H9 (cell line): ENCODE measurements around the gene YOD1. TPM values are rescaled to one million over a fixed set of nuclear protein-coding genes. Genes with fewer than 3 reads are reported as not detected.

ENCODE experiments used
- DNase-seq: peaks from one replicate; pipeline ENCODE4 v3.0.0-alpha.2; 2017
- H2AFZ ChIP-seq: one replicate; pipeline ENCODE4 v1.6.1; 2013; ENCODE audit warnings: mild to moderate bottlenecking, low read length, control low read depth, moderate library complexity
- H2AK5ac ChIP-seq: 2 replicates; pipeline ENCODE4 v1.6.1; 2013; ENCODE audit warnings: low read length, control low read depth, mixed read lengths; ENCODE audit not compliant: insufficient read length
- H2BK120ac ChIP-seq: one replicate; pipeline ENCODE4 v1.6.1; 2013; ENCODE audit warnings: low read depth, mild to moderate bottlenecking, low read length, control low read depth, inconsistent platforms; ENCODE audit not compliant: poor library complexity, severe bottlenecking
- H2BK12ac ChIP-seq: 2 replicates; pipeline ENCODE4 v1.6.1; 2013; ENCODE audit warnings: low read length, control low read depth, mixed read lengths, low read depth; ENCODE audit not compliant: insufficient read length
- H2BK15ac ChIP-seq: 2 replicates; pipeline ENCODE4 v1.6.1; 2013; ENCODE audit warnings: low read depth, low read length, control low read depth
- H2BK20ac ChIP-seq: one replicate; pipeline ENCODE4 v1.6.1; 2013; ENCODE audit warnings: low read depth, mild to moderate bottlenecking, low read length, control low read depth, inconsistent platforms; ENCODE audit not compliant: poor library complexity, severe bottlenecking
- H2BK5ac ChIP-seq: 2 replicates; pipeline ENCODE4 v1.6.1; 2013; ENCODE audit warnings: low read length, control low read depth, mixed read lengths; ENCODE audit not compliant: insufficient read length
- H3K14ac ChIP-seq: 2 replicates; pipeline ENCODE4 v1.6.1; 2013; ENCODE audit warnings: low read length, control low read depth; ENCODE audit not compliant: insufficient read depth
- H3K18ac ChIP-seq: 2 replicates; pipeline ENCODE4 v1.6.1; 2013; ENCODE audit warnings: low read depth, mild to moderate bottlenecking, mixed read lengths, low read length, control low read depth; ENCODE audit not compliant: insufficient read length
- H3K23ac ChIP-seq: 2 replicates; pipeline ENCODE4 v1.6.1; 2013; ENCODE audit warnings: low read length, control low read depth, mixed read lengths, low read depth; ENCODE audit not compliant: insufficient read length
- H3K23me2 ChIP-seq: 2 replicates; pipeline ENCODE4 v1.6.1; 2013; ENCODE audit warnings: low read depth, mild to moderate bottlenecking, mixed read lengths, low read length, control low read depth; ENCODE audit not compliant: insufficient read length, poor library complexity, severe bottlenecking
- H3K27ac ChIP-seq: 2 replicates; pipeline ENCODE4 v1.5.1; 2013; ENCODE audit warnings: low read length, control low read depth, mixed read lengths, low read depth; ENCODE audit not compliant: insufficient read length
- H3K27me3 ChIP-seq: 2 replicates; pipeline ENCODE4 v1.6.1; 2013; ENCODE audit warnings: low read length, control low read depth, inconsistent platforms; ENCODE audit not compliant: insufficient read depth
- H3K4ac ChIP-seq: 2 replicates; pipeline ENCODE4 v1.6.1; 2013; ENCODE audit warnings: low read depth, mild to moderate bottlenecking, control low read depth, inconsistent platforms, low read length, moderate library complexity
- H3K4me1 ChIP-seq: 2 replicates; pipeline ENCODE4 v1.6.1; 2013; ENCODE audit warnings: low read length, control low read depth, inconsistent platforms; ENCODE audit not compliant: insufficient read depth
- H3K4me2 ChIP-seq: 2 replicates; pipeline ENCODE4 v1.6.1; 2013; ENCODE audit warnings: low read length, control low read depth, mixed read lengths; ENCODE audit not compliant: insufficient read length, insufficient read depth
- H3K56ac ChIP-seq: 2 replicates; pipeline ENCODE4 v1.6.1; 2013; ENCODE audit warnings: low read depth, mild to moderate bottlenecking, mixed read lengths, low read length, control low read depth; ENCODE audit not compliant: insufficient read length
- H3K79me1 ChIP-seq: 2 replicates; pipeline ENCODE4 v1.6.1; 2013; ENCODE audit warnings: low read depth, mild to moderate bottlenecking, moderate library complexity, low read length, control low read depth, inconsistent platforms; ENCODE audit not compliant: insufficient read depth, poor library complexity, severe bottlenecking
- H3K79me2 ChIP-seq: 2 replicates; pipeline ENCODE4 v1.6.1; 2013; ENCODE audit warnings: low read length, control low read depth, inconsistent platforms; ENCODE audit not compliant: insufficient read depth
- H3K9ac ChIP-seq: 2 replicates; pipeline ENCODE4 v1.6.1; 2013; ENCODE audit warnings: low read length, control low read depth, mixed read lengths; ENCODE audit not compliant: insufficient read length; ENCODE audit errors: extremely low read depth
- H3K9me3 ChIP-seq: one replicate; pipeline ENCODE4 v1.6.1; 2013; ENCODE audit warnings: low read depth, low read length, inconsistent platforms; ENCODE audit not compliant: control insufficient read depth
- H3T11ph ChIP-seq: one replicate; pipeline ENCODE4 v1.6.1; 2013; ENCODE audit warnings: mild to moderate bottlenecking, low read length, control low read depth, inconsistent platforms
- H4K20me1 ChIP-seq: one replicate; pipeline ENCODE4 v1.6.1; 2013; ENCODE audit not compliant: control insufficient read depth, insufficient read length, insufficient read depth
- H4K5ac ChIP-seq: 2 replicates; pipeline ENCODE4 v1.6.1; 2013; ENCODE audit warnings: low read depth, mild to moderate bottlenecking, mixed read lengths, low read length, control low read depth; ENCODE audit not compliant: insufficient read length
- H4K8ac ChIP-seq: replicated peaks from 2 replicates; pipeline ENCODE4 v1.6.1; 2013; ENCODE audit warnings: low read length, control low read depth, mixed read lengths, low read depth; ENCODE audit not compliant: insufficient read length
- H4K91ac ChIP-seq: 2 replicates; pipeline ENCODE4 v1.6.1; 2013; ENCODE audit warnings: low read depth, mild to moderate bottlenecking, moderate library complexity, mixed read lengths, low read length, control low read depth; ENCODE audit not compliant: insufficient read length
- H3K27ac Mint-ChIP-seq, 3 experiments: 2 replicates in 2 of 3; 3 replicates in 1 of 3; pipeline ENCODE4 v1.8.0; 2020 to 2021; ENCODE audit warnings: mixed read lengths in 3 of 3, mild to moderate bottlenecking in 1 of 3, moderate library complexity in 1 of 3
- H3K27me3 Mint-ChIP-seq: 2 replicates; pipeline ENCODE4 v1.8.0; 2021; ENCODE audit warnings: low read depth, mild to moderate bottlenecking, moderate library complexity, mixed read lengths
- H3K36me3 Mint-ChIP-seq, 3 experiments: 2 replicates in 2 of 3; 3 replicates in 1 of 3; pipeline ENCODE4 v1.8.0; 2020 to 2021; ENCODE audit warnings: low read depth in 3 of 3, mixed read lengths in 3 of 3; ENCODE audit not compliant: insufficient read depth in 1 of 3
- H3K4me1 Mint-ChIP-seq, 2 experiments: 2 replicates each; pipeline ENCODE4 v1.8.0; 2020; ENCODE audit warnings: mixed read lengths in 2 of 2
- H3K4me3 Mint-ChIP-seq, 2 experiments: 2 replicates in 1 of 2; 3 replicates in 1 of 2; pipeline ENCODE4 v1.8.0; 2020 to 2021; ENCODE audit warnings: mild to moderate bottlenecking in 2 of 2, mixed read lengths in 2 of 2, moderate library complexity in 1 of 2
- H3K9me3 Mint-ChIP-seq, 2 experiments: 2 replicates in 1 of 2; 3 replicates in 1 of 2; pipeline ENCODE4 v1.8.0; 2020; ENCODE audit warnings: mild to moderate bottlenecking in 2 of 2, mixed read lengths in 2 of 2, moderate library complexity in 1 of 2
- CTCF ChIP-seq: fragments of 200-600 bp; sonication (generic); conservative IDR thresholded peaks from 3 replicates; pipeline ENCODE4 v1.8.0; 2021; ENCODE audit warnings: antibody characterized with exemption, mild to moderate bottlenecking
- WGBS: extraction: QIAGEN DNeasy Blood & Tissue Kit; methylation state at CpG from one replicate; pipeline ENCODE4 v1.1.7; 2013; ENCODE audit warnings: missing lambda C conversion rate, low lambda C conversion rate, mixed read lengths; ENCODE audit not compliant: insufficient read length; ENCODE audit errors: extremely low coverage; 5-methylcytosine and 5-hydroxymethylcytosine counted together
- total RNA-seq: library from RNA; stranded (reverse); gene quantifications from 2 replicates; pipeline ENCODE4 v1.2.1, GENCODE V29; 2021

YOD1 gene
- total RNA-seq, 1 experiment from 2014 or later: 8.6 TPM

- Histone ChIP-seq H4K20me1 (no peaks in the 10 kb centered on the region), H4K91ac (no peak overlapping the region), H3K79me1 (no peaks in the 10 kb centered on the region), H2BK15ac (no peak overlapping the region), H3K27me3 (no peaks in the 10 kb centered on the region), H3K79me2 (no peaks in the 10 kb centered on the region), H2AK5ac (no peak overlapping the region), H3T11ph (no peak overlapping the region), H3K18ac (no peak overlapping the region), H3K9me3 (no peaks in the 10 kb centered on the region), H4K5ac (no peak overlapping the region), H3K14ac (no peak overlapping the region), H4K8ac (no peak overlapping the region), H3K4me1 (no peaks in the 10 kb centered on the region), H2BK5ac (no peak overlapping the region), H3K56ac (no peak overlapping the region), H2AFZ (no peak overlapping the region), H3K23me2 (no peaks in the 10 kb centered on the region), H2BK120ac (no peak overlapping the region), H2BK20ac (no peak overlapping the region), H2BK12ac (no peak overlapping the region), H3K9ac (no peak overlapping the region), H3K27ac (no peak overlapping the region), H3K23ac (no peak overlapping the region), H3K4ac (no peak overlapping the region), H3K4me2 (no peak overlapping the region)
- Mint-ChIP-seq H3K4me1 (peaks cover 0 to 8% of the 10 kb centered on the region in 2 experiments; a peak in 1 of 4 replicates), H3K4me3 (no peak overlapping the region), H3K9me3 (no peaks in the 10 kb centered on the region), H3K27ac (peak overlapping the region in 1 of 3 experiments; percentile 31; a peak in 1 of 7 replicates), H3K36me3 (no peaks in the 10 kb centered on the region; a peak in 1 of 7 replicates), H3K27me3 (no peaks in the 10 kb centered on the region)
- peak; percentile 88 for TF ChIP-seq CTCF
- DNase-seq: peak; percentile 55
- WGBS: no CpG with 5 or more reads among the region's 6 CpGs
These were observed 26.7 kb upstream of the YOD1 start for GRCh38 chr1:207077470-207078377.
